Stimulated activated CD8-positive, alpha-beta memory T cell treated with anti-CD3 and anti-CD28 coated beads, Interleukin-15, amount 100 ng/mL, for 48 hours (primary cell): Measurements from ENCODE around the gene CAPZA2.
"Not testable (repeated sequence)": the region's sequence is repeated elsewhere in the genome, so short reads cannot be mapped to it uniquely, and the experiment has no call there.

Source experiments
- DNase-seq, 2 donors: peaks; one replicate each; pipeline ENCODE4 v3.0.0-alpha.2; 2020; ENCODE audit warnings: low read depth in 2 of 2

The CAPZA2 gene

GRCh38 chr7:116862234-116862950 is at the start of gene CAPZA2:
TSS of gene CAPZA2 (plus strand) at chr7:116862587. CDS start at chr7:116862612, 25 bp downstream.
- DNase-seq, result peak; percentile 93

- no peak for DNase-seq
Measured at GRCh38 chr7:116812860-116813259, 49.5 kb upstream of the CAPZA2 start.

- not testable (repeated sequence) for DNase-seq
Measured at GRCh38 chr7:116813371-116813770, 49.0 kb upstream of the CAPZA2 start.

- no peak for DNase-seq
Measured at GRCh38 chr7:116815041-116815440, 47.3 kb upstream of the CAPZA2 start.

GRCh38 chr7:116820149-116820548 is 42.2 kb upstream of the CAPZA2 start:
- DNase-seq, result no peak

DNA sequence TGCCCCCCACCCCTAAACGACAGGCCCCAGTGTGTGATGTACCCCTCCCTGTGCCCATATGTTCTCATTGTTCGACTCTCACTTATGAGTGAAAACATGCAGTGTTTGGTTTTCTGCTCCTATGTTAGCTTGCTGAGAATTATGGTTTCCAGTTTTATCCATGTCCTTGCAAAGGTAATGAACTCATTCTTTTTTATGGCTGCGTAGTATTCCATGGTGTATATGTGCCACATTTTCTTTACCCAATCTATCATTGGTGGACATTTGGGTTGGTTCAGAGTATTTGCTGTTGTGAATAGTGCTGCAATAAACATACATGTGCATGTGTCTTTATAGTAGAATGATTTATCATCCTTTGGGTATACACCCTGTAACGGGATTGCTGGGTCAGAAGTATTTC is 40.7 kb upstream of the CAPZA2 start:
- not testable (repeated sequence) for DNase-seq

GRCh38 chr7:116824449-116824848 is 37.9 kb upstream of the CAPZA2 start:
- DNase-seq, result no peak

GRCh38 chr7:116828281-116828680 is 34.1 kb upstream of the CAPZA2 start:
- DNase-seq, result no peak

GRCh38 chr7:116829041-116829440 is 33.3 kb upstream of the CAPZA2 start:
- DNase-seq, result no peak

DNA sequence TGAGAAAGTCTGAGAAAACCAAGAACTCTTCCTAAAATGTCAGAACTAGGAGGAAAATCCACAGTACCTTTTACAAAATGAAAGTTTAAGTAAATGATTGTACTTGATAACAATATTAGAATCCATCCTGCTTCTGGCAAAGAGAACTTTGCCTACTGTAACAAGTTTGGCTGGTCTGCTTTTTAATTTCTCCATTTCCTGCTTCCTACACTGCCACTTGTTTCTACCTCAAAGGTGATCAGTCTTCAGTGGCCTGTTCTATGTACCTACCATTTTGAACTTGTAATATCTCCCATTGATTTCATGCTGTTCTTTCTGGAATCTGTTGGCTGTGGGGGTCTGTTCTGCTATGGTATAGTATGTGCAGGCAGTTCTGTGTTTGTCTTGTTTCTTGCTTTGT is 32.9 kb upstream of the CAPZA2 start:
- DNase-seq, result no peak

- no peak for DNase-seq
Measured at GRCh38 chr7:116832692-116833091, 29.7 kb upstream of the CAPZA2 start.

DNA sequence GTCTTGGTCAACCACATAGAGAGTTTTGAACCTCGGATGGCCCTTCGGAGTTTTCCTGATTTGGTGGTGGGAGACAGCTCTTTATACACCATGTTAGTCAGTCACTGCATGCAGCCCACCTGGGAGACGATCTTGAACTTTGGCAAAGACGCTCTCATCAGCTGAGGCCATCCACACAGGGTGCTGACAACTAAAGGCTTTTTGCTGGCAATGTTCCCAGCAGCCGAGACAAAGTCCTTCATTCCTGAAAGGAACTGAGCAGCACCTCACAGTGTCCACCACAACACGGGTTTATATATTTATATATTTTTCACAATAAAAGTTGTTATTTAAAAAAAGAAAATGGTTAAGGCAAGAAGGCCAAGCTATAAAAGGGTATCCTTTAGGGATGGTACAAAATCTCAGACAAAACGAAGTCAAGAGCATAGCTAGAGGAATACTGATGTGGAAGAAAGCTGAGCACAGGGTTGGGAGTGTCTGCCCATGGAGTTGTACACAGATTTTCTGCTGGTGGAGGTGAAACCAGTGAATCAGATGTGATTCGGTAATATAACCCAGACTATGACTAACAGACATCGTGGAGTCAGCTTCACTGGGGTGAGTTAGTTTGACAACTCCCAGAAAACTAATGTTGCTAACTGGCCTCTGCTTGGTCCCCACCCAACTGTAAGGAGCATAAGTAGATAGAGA is 27.4 kb upstream of the CAPZA2 start:
- DNase-seq, result no peak

DNA sequence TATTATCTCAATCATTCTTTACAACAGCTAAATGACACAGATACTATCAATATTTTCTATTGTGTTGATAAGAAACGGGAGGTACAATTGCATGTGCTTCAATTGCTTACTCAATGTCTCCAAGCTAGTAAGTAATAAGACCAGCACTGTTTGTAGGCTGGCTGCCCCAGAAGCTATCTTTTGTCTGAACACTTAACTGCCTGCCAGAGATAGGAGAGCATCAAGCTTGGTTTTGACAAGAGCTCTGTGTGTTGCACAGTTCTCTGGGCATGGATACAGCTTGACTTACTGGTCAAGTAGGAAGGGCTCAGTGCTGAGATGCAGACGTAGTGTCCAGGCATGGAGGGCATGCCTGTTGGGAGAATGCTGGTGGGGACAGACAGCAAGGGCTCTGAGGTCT is 26.3 kb upstream of the CAPZA2 start:
- no peak for DNase-seq

DNA sequence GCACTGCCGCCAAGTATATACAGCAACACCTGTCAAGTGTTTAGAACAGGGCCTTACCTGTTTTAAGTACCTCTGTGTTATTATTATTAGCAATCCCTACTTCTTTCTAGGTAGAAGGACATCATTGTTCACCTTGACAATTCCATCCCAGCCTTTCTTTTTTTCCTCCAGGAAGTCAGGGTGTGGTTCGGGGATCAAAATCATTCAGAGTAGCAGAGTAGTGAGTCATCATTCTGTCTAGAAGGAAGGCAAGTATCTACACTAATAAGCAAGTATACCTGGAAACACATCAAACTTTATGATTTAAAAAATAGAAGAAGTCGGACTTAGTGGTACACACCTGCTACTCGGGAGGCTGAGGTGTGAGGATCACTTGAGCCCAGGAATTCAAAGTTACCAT is 25.5 kb upstream of the CAPZA2 start:
- no peak for DNase-seq

- no peak for DNase-seq
Measured at GRCh38 chr7:116837586-116837985, 24.8 kb upstream of the CAPZA2 start.

- DNase-seq, result no peak
Measured at GRCh38 chr7:116840256-116840655, 22.1 kb upstream of the CAPZA2 start.

DNA sequence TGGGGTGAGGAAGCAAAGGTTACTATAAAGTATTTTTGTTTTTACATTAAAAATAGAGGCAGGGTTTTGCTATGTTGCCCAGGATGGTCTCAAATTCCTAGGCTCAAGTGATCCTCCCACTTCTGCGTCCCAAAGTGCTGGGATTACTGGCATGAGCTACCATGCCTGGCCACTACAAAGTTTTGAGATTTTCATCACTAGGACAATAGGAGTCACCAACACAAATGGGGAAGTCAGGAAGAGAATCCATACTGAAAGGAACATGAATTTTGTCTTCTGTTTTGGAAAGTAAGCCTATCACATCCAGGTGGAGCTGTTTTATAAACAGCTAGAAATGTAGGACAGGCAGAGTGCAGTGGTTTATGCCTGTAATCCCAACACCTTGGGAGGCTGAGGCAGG is 20.0 kb upstream of the CAPZA2 start:
- no peak for DNase-seq

DNA sequence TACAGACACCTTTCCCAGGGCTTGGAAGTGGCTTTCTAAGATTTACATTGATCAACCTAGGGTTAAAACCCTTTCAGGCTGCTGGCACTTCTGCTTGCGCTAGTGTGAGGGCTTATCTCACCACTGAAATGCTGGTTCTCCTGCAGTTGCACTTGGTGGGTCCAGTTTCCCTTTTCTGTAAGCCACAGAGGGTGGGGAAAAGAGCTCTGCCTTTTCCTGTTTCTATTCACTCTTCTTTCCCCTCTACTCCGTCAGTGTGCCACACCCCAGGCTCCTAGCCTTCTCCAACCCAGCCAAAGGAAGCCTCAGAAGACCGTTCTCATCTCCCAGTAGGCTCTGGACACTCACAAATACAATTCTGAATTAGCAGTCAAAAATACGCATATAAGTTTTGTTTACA is 19.0 kb upstream of the CAPZA2 start:
- DNase-seq, result no peak

DNA sequence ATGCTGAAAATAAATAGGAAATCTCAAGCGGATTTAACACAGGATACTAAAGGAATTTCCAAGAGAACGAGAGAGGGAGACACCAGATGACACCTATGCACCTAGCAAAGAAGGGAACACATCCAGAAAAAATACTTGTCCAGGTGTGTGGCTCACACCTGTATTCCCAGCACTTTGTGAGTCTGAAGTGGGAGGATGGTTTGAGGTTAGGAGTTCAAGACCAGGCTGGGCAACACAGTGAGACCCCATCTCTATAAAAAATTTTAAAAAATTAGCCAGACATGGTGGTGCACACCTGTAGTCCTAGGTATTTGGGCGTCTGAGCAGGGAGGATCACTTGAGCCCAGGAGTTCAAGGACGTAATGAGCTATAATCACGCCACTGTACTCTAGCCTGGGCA is 11.2 kb upstream of the CAPZA2 start:
- DNase-seq, result no peak

GRCh38 chr7:116851671-116852070 is 10.7 kb upstream of the CAPZA2 start:
- no peak for DNase-seq

- DNase-seq, result no peak
Measured at GRCh38 chr7:116854132-116854531, 8.3 kb upstream of the CAPZA2 start.

GRCh38 chr7:116857052-116857451 is 5.3 kb upstream of the CAPZA2 start:
- DNase-seq, result no peak

- DNase-seq, result no peak
Measured at GRCh38 chr7:116859323-116859722, 3.1 kb upstream of the CAPZA2 start.

- DNase-seq, result no peak
Measured at GRCh38 chr7:116861717-116862116, 670 bp upstream of the CAPZA2 start.
